C4-2B (cell line): ENCODE results near the gene SLC17A2.

Experiments used
- CTCF ChIP-seq: fragments of 450-650 bp; conservative IDR thresholded peaks from 2 replicates; pipeline ENCODE4 v1.5.1; 2017; ENCODE audit warnings: mild to moderate bottlenecking
- ZFX ChIP-seq: fragments of 450-650 bp; IDR thresholded peaks from 2 replicates; pipeline ENCODE4 v1.6.1; 2017

GRCh38 chr6:25888626-25889025, 41.9 kb downstream of the SLC17A2 start:
- no peak for TF ChIP-seq CTCF
- no peak for TF ChIP-seq ZFX
